Stimulated activated naive CD8-positive, alpha-beta T cell treated with anti-CD3 and anti-CD28 coated beads, Interleukin-15, amount 100 ng/mL, for 72 hours (primary cell): ENCODE data around the gene PRRT1B.

Experiments used
- ATAC-seq: fragments of 150-1000 bp; cut with Tn5 transposase; 2 replicates; pipeline ENCODE4 v1.10.0; 2021; ENCODE audit warnings: mild to moderate bottlenecking, moderate library complexity
- DNase-seq, 2 donors: peaks; one replicate each; pipeline ENCODE4 v3.0.0; 2021 to 2022
- H3K27ac Mint-ChIP-seq, 2 donors: one replicate each; pipeline ENCODE4 v1.8.0; 2022; ENCODE audit warnings: mild to moderate bottlenecking in 2 of 2, mixed read lengths in 2 of 2, moderate library complexity in 2 of 2
- H3K27me3 Mint-ChIP-seq: one replicate; pipeline ENCODE4 v1.8.0; 2022; ENCODE audit warnings: mixed read lengths
- H3K4me1 Mint-ChIP-seq: one replicate; pipeline ENCODE4 v1.8.0; 2022; ENCODE audit warnings: mild to moderate bottlenecking, mixed read lengths
- H3K4me3 Mint-ChIP-seq, 2 donors: one replicate each; pipeline ENCODE4 v1.8.0; 2022; ENCODE audit warnings: mild to moderate bottlenecking in 2 of 2, mixed read lengths in 2 of 2, moderate library complexity in 1 of 2
- H3K9me3 Mint-ChIP-seq, 2 donors: one replicate each; pipeline ENCODE4 v1.8.0; 2022; ENCODE audit warnings: mixed read lengths in 2 of 2

The PRRT1B gene

GRCh38 chr9:131606896-131607567, 61.7 kb downstream of the PRRT1B start:
- H3K27me3 Mint-ChIP-seq, result no peaks in the 10 kb centered on the region
- H3K4me3 Mint-ChIP-seq, result no peak overlapping the region
- ATAC-seq (no peak), DNase-seq (no peak)
- peaks cover 5% of the 10 kb centered on the region for H3K4me1 Mint-ChIP-seq
- H3K9me3 Mint-ChIP-seq, result no peaks in the 10 kb centered on the region
- H3K27ac Mint-ChIP-seq, result peak overlapping the region in 1 of 2 donors; percentile 20

- ATAC-seq, result no peak
- no peak for DNase-seq
- Mint-ChIP-seq H3K4me1 (peaks cover 5% of the 10 kb centered on the region), H3K27ac (no peak overlapping the region), H3K4me3 (no peak overlapping the region), H3K27me3 (no peaks in the 10 kb centered on the region), H3K9me3 (no peaks in the 10 kb centered on the region)
Measured at GRCh38 chr9:131607591-131607990, 62.3 kb downstream of the PRRT1B start.

GRCh38 chr9:131608493-131609037, 63.2 kb downstream of the PRRT1B start:
- Mint-ChIP-seq H3K27me3 (no peaks in the 10 kb centered on the region), H3K9me3 (no peaks in the 10 kb centered on the region), H3K4me3 (no peak overlapping the region), H3K4me1 (no peaks in the 10 kb centered on the region), H3K27ac (no peak overlapping the region)
- ATAC-seq, result no peak
- DNase-seq, result no peak
